Measurements from ENCODE around the gene USP22.

GRCh38 chr17:20975566-20975965, 67.2 kb downstream of the USP22 start:
- TF ChIP-seq, protein P1, sequence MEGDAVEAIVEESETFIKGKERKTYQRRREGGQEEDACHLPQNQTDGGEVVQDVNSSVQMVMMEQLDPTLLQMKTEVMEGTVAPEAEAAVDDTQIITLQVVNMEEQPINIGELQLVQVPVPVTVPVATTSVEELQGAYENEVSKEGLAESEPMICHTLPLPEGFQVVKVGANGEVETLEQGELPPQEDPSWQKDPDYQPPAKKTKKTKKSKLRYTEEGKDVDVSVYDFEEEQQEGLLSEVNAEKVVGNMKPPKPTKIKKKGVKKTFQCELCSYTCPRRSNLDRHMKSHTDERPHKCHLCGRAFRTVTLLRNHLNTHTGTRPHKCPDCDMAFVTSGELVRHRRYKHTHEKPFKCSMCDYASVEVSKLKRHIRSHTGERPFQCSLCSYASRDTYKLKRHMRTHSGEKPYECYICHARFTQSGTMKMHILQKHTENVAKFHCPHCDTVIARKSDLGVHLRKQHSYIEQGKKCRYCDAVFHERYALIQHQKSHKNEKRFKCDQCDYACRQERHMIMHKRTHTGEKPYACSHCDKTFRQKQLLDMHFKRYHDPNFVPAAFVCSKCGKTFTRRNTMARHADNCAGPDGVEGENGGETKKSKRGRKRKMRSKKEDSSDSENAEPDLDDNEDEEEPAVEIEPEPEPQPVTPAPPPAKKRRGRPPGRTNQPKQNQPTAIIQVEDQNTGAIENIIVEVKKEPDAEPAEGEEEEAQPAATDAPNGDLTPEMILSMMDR (IDR thresholded peaks at IDR 0.05 in 2 of 3, conservative IDR thresholded peaks at IDR 0.05 in 1 of 3; ENCODE audit: borderline replicate concordance in 1 of 3, insufficient read depth in 1 of 3, low read depth in 2 of 3, low read length in 2 of 3), result no peak
- TF ChIP-seq ATF3 (IDR thresholded peaks at IDR 0.05), result no peak
- TF ChIP-seq EZH2phosphoT487 (IDR thresholded peaks at IDR 0.05; ENCODE audit: borderline replicate concordance), result no peak
- no peak for TF ChIP-seq POLR2A (IDR thresholded peaks at IDR 0.05; ENCODE audit: borderline replicate concordance, extremely low read depth, insufficient read depth, insufficient read length)
- no peak for TF ChIP-seq SP1 (IDR thresholded peaks at IDR 0.05; ENCODE audit: low read depth)
- TF ChIP-seq, protein P2, sequence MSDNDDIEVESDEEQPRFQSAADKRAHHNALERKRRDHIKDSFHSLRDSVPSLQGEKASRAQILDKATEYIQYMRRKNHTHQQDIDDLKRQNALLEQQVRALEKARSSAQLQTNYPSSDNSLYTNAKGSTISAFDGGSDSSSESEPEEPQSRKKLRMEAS (IDR thresholded peaks at IDR 0.05), result no peak
- TF ChIP-seq, protein P3, sequence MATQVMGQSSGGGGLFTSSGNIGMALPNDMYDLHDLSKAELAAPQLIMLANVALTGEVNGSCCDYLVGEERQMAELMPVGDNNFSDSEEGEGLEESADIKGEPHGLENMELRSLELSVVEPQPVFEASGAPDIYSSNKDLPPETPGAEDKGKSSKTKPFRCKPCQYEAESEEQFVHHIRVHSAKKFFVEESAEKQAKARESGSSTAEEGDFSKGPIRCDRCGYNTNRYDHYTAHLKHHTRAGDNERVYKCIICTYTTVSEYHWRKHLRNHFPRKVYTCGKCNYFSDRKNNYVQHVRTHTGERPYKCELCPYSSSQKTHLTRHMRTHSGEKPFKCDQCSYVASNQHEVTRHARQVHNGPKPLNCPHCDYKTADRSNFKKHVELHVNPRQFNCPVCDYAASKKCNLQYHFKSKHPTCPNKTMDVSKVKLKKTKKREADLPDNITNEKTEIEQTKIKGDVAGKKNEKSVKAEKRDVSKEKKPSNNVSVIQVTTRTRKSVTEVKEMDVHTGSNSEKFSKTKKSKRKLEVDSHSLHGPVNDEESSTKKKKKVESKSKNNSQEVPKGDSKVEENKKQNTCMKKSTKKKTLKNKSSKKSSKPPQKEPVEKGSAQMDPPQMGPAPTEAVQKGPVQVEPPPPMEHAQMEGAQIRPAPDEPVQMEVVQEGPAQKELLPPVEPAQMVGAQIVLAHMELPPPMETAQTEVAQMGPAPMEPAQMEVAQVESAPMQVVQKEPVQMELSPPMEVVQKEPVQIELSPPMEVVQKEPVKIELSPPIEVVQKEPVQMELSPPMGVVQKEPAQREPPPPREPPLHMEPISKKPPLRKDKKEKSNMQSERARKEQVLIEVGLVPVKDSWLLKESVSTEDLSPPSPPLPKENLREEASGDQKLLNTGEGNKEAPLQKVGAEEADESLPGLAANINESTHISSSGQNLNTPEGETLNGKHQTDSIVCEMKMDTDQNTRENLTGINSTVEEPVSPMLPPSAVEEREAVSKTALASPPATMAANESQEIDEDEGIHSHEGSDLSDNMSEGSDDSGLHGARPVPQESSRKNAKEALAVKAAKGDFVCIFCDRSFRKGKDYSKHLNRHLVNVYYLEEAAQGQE (IDR thresholded peaks at IDR 0.05; ENCODE audit: low read depth), result no peak
- TF ChIP-seq EZH2 (IDR thresholded peaks at IDR 0.05), result no peak
- no peak for TF ChIP-seq EGR1 (IDR thresholded peaks at IDR 0.05; ENCODE audit: low read depth)
- TF ChIP-seq RAD21 (IDR thresholded peaks at IDR 0.05; ENCODE audit: low read depth), result no peak
- no peak for TF ChIP-seq CBX3 (IDR thresholded peaks at IDR 0.05; ENCODE audit: low read depth)
